Measurements from ENCODE around the gene AXIN1.
"Not testable (repeated sequence)": the region's sequence is repeated elsewhere in the genome, so short reads cannot be mapped to it uniquely, and the experiment has no call there.

The AXIN1 gene

GRCh38 chr16:379183-379960 lies 26.8 kb upstream of the AXIN1 start:
- Histone ChIP-seq H3K4me2 (peak overlapping the region in 9 of 11 experiments; percentile 10 to 100 (median 97); a peak in 12 of 22 replicates), H3K9ac (peak overlapping the region in 8 of 11 experiments; percentile 3 to 90 (median 54); a peak in 15 of 22 replicates), H3K36me3 (peaks cover 26 to 36% (median 32%) of the 10 kb centered on the region in 11 experiments), H3K9me3 (replicated peaks in 1 of 11) (no peaks in the 10 kb centered on the region), H4K20me1 (peaks cover 21 to 68% (median 45%) of the 10 kb centered on the region in 11 experiments; a peak in 20 of 22 replicates), H3K4me1 (peaks cover 24 to 44% (median 37%) of the 10 kb centered on the region in 10 experiments), H3K27me3 (peaks cover 0 to 8% (median 0%) of the 10 kb centered on the region in 11 experiments; a peak in 3 of 22 replicates), H3K27ac (no peak overlapping the region), H3K4me3 (no peak overlapping the region)
- TF ChIP-seq Cebpa-rat (IDR thresholded peaks at IDR 0.05): no peak

DNA sequence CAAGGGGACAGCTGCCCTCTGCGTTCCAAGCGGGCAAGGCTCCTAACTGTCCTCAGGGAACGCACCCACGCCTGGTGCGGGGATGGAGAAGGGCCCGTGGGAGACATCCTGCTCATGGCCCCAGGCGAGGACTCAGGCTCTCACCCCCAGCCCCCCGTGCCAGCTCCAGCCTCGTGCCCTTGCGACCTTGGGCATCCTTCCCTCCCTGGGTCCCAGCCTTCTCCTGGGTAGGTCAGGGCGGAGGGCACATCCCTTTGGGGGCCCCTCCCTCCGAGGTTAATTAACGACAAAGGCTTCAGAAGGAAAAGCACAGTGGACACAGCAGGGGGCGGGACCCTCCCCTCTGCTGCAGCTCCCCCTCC lies 26.3 kb upstream of the AXIN1 start:
- Histone ChIP-seq H3K27ac (no peak overlapping the region), H3K9me3 (replicated peaks in 1 of 11) (no peaks in the 10 kb centered on the region), H3K4me1 (peaks cover 18 to 39% (median 31%) of the 10 kb centered on the region in 10 experiments), H3K4me2 (peak overlapping the region in 3 of 11 experiments; percentile 12 to 97 (median 93); a peak in 3 of 22 replicates), H3K4me3 (no peak overlapping the region), H3K27me3 (peaks cover 0 to 8% (median 0%) of the 10 kb centered on the region in 11 experiments; a peak in 3 of 22 replicates), H3K9ac (peak overlapping the region in 5 of 11 experiments; percentile 39 to 90 (median 63); a peak in 6 of 22 replicates), H4K20me1 (peaks cover 21 to 73% (median 45%) of the 10 kb centered on the region in 11 experiments; a peak in 20 of 22 replicates), H3K36me3 (peaks cover 32 to 42% (median 38%) of the 10 kb centered on the region in 11 experiments)
- no peak for TF ChIP-seq Cebpa-rat (IDR thresholded peaks at IDR 0.05)

DNA sequence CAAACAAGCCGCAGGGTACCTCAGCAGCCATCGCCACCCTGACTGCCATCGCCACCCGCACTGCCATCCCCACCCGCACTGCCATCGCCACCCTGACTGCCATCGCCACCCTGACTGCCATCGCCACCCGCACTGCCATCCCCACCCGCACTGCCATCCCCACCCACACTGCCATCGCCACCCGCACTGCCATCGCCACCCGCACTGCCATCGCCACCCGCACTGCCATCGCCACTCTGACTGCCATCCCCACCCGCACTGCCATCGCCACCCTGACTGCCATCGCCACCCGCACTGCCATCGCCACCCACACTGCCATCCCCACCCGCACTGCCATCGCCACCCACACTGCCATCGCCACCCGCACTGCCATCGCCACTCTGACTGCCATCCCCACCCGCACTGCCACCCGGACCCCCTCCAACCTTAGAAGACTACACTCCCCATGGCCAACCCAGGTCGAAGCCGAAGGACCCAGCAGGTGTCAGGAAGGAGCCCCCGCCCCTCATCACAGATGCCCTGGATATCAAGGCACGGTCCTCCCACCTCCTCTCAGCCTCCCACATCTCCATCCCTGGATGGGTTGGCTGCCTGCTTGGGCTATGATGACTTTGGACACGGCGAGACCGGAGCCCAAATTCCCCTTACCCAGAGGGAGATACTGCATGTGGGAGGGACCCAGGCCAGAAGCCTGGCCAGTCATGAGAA lies 25.7 kb upstream of the AXIN1 start:
- H3K27me3 ChIP-seq; H3K27ac ChIP-seq; H3K9me3 ChIP-seq (replicated peaks in 1 of 11); H3K4me3 ChIP-seq: not testable (repeated sequence)
- peaks cover 38 to 47% (median 43%) of the 10 kb centered on the region in 11 experiments for H3K36me3 ChIP-seq
- peaks cover 21 to 79% (median 47%) of the 10 kb centered on the region in 11 experiments; a peak in 21 of 22 replicates for H4K20me1 ChIP-seq
- H3K4me1 ChIP-seq: peaks cover 13 to 34% (median 26%) of the 10 kb centered on the region in 10 experiments
- peak overlapping the region in 1 of 11 experiments; percentile 12; a peak in 1 of 22 replicates for H3K4me2 ChIP-seq
- peak overlapping the region in 2 of 11 experiments; percentile 44 to 90; a peak in 3 of 22 replicates for H3K9ac ChIP-seq

DNA sequence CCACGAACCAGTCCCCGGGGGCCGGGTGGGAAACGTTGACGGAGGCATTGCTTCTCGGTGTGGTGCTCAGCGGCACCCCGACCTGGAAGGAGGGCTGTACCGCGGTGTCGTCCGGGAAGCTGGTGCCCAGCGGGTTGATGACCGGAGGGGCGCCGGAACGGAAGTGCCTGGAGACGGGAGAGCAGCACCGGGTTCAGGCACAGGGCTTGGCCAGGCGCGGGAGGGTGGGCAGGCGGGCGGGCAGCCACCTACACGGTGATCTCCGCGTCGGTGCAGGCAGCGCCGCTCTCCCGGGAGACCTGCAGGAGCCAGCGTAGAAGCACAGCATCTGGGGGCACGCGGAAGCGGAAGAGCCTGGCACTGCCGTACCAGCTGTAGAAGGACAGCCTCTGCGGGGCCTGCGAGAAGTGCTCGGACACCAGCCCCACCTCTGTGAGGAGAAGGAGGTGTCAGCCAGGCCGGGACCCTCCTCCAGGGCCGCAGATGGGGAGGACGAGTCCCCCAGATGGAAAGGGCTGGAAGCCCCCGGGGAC lies 25.0 kb upstream of the AXIN1 start:
- no peak for TF ChIP-seq Cebpa-rat (IDR thresholded peaks at IDR 0.05)
- Histone ChIP-seq H3K27me3 (no peaks in the 10 kb centered on the region; a peak in 1 of 22 replicates), H3K4me2 (no peak overlapping the region), H3K36me3 (peaks cover 45 to 55% (median 51%) of the 10 kb centered on the region in 11 experiments), H3K9me3 (replicated peaks in 1 of 11) (no peaks in the 10 kb centered on the region), H4K20me1 (peaks cover 21 to 86% (median 52%) of the 10 kb centered on the region in 11 experiments; a peak in 21 of 22 replicates), H3K4me3 (no peak overlapping the region), H3K4me1 (peaks cover 14 to 35% (median 26%) of the 10 kb centered on the region in 10 experiments), H3K27ac (no peak overlapping the region), H3K9ac (no peak overlapping the region)

- H3K9ac ChIP-seq: no peak overlapping the region
- H3K27ac ChIP-seq: no peak overlapping the region
- no peak overlapping the region for H3K4me3 ChIP-seq
- H3K36me3 ChIP-seq: peaks cover 50 to 60% (median 56%) of the 10 kb centered on the region in 11 experiments
- peaks cover 21 to 92% (median 57%) of the 10 kb centered on the region in 11 experiments; a peak in 21 of 22 replicates for H4K20me1 ChIP-seq
- no peaks in the 10 kb centered on the region for H3K9me3 ChIP-seq (replicated peaks in 1 of 11)
- no peak for TF ChIP-seq Cebpa-rat (IDR thresholded peaks at IDR 0.05)
- peaks cover 20 to 41% (median 29%) of the 10 kb centered on the region in 10 experiments for H3K4me1 ChIP-seq
- H3K27me3 ChIP-seq: no peaks in the 10 kb centered on the region
- no peak overlapping the region for H3K4me2 ChIP-seq
Observed at GRCh38 chr16:376817-377418, 24.4 kb upstream of the AXIN1 start.

DNA sequence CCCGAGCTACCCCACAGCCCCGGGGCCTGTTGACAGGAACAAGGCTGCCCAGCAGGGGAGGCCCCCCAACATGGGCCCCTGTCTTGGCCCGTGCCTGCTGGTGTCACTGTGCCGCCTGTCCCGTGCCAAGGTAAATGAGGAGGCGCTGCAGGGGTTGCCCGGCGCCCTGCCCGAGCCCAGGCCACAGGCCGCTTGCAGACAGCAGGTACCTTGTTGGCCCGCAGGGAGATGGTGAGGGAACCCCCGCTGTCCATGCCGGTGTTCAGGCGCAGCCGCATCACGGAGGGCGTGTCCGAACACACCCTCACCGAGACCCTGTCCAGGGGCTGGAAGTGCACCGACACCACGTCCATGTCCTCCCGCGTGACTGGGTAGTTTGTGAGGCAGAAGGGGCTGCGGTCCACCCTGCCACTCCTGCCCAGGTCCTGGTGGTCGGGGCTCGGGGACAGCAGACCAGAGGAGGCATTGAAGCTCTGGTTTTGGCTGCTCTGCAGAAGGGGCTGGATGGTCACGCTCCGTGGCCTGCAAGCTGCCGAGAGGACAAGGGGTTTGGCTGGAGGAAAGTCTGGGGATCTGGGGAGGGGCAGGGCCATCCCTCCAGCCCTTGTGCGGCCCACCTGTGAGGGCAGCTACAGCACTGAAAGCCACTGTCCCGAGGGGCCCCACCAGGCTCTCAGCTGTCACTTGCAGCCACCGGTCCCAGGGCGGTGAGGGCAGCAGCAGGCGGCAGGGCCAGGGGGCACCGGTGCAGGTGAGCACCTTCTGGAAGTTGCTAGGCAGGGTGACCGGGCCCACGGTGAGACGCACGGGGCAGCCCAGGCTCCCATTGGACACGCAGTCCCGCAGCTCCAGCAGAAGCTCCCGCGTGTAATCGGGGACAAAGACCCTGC lies 23.6 kb upstream of the AXIN1 start:
- no peak overlapping the region for H3K27ac ChIP-seq
- no peak overlapping the region for H3K4me3 ChIP-seq
- H3K4me2 ChIP-seq: no peak overlapping the region
- no peaks in the 10 kb centered on the region for H3K9me3 ChIP-seq (replicated peaks in 1 of 11)
- TF ChIP-seq Cebpa-rat (IDR thresholded peaks at IDR 0.05): no peak
- H3K27me3 ChIP-seq: no peaks in the 10 kb centered on the region
- peaks cover 27 to 48% (median 36%) of the 10 kb centered on the region in 10 experiments for H3K4me1 ChIP-seq
- H3K9ac ChIP-seq: no peak overlapping the region
- peaks cover 21 to 99% (median 64%) of the 10 kb centered on the region in 11 experiments; a peak in 21 of 22 replicates for H4K20me1 ChIP-seq
- H3K36me3 ChIP-seq: peaks cover 50 to 68% (median 60%) of the 10 kb centered on the region in 11 experiments

DNA sequence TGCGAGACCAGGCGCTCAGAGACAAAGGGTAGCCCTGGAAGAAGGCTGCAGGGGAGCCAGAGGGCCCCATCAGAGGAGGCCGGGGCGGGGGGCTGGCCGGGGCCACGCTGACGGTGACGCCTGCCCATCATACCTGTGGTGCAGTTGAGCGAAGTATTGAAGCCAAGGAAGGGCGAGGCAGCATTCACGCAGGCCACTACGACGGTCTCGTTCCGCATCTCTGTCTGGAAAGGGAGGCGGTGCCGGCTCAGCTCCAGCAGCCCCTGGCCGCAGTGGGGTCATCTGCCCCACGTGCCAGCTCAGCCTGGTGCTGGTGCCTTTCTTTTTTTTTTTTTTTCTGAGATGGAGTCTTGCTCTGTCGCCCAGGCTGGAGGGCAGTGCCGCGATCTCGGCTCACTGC lies 22.7 kb upstream of the AXIN1 start:
- peaks cover 50 to 68% (median 60%) of the 10 kb centered on the region in 11 experiments for H3K36me3 ChIP-seq
- H3K27me3 ChIP-seq: no peaks in the 10 kb centered on the region
- H3K4me3 ChIP-seq: no peak overlapping the region
- H4K20me1 ChIP-seq: peaks cover 21 to 94% (median 59%) of the 10 kb centered on the region in 11 experiments; a peak in 21 of 22 replicates
- no peak overlapping the region for H3K9ac ChIP-seq
- H3K9me3 ChIP-seq (replicated peaks in 1 of 11): no peaks in the 10 kb centered on the region
- TF ChIP-seq Cebpa-rat (IDR thresholded peaks at IDR 0.05): no peak
- peaks cover 28 to 44% (median 36%) of the 10 kb centered on the region in 10 experiments for H3K4me1 ChIP-seq
- no peak overlapping the region for H3K4me2 ChIP-seq
- H3K27ac ChIP-seq: no peak overlapping the region

DNA sequence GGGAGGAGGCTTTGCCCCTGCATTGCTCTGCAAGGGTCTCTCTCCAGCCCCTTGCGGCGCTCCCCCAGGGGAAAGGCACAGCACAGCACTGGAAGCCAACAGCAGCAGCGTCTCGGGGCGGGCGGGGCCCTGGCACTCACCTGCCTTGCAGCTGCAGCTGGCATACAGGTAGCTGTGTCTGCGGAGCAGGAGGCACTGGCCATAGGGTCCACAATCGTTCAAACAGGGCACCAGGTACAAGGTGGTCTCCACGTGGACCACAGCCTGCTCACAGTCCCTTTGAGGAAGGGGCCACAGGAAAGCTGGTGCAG lies 22.0 kb upstream of the AXIN1 start:
- H3K27ac ChIP-seq: no peak overlapping the region
- peaks cover 16 to 92% (median 55%) of the 10 kb centered on the region in 11 experiments; a peak in 21 of 22 replicates for H4K20me1 ChIP-seq
- H3K9me3 ChIP-seq (replicated peaks in 1 of 11): no peaks in the 10 kb centered on the region
- no peak overlapping the region; a peak in 1 of 22 replicates for H3K9ac ChIP-seq
- no peaks in the 10 kb centered on the region for H3K27me3 ChIP-seq
- H3K4me1 ChIP-seq: peaks cover 32 to 43% (median 35%) of the 10 kb centered on the region in 10 experiments
- H3K36me3 ChIP-seq: peaks cover 50 to 69% (median 60%) of the 10 kb centered on the region in 11 experiments
- no peak overlapping the region for H3K4me2 ChIP-seq
- no peak for TF ChIP-seq Cebpa-rat (IDR thresholded peaks at IDR 0.05)
- no peak overlapping the region for H3K4me3 ChIP-seq
